ENCODE data around the gene ZNF423. TPM values are rescaled to one million over a fixed set of nuclear protein-coding genes. Genes with fewer than 3 reads are reported as not detected.

ZNF423 gene
- total RNA-seq, 1 donor from 2014 or later, result 0.69 TPM

DNA sequence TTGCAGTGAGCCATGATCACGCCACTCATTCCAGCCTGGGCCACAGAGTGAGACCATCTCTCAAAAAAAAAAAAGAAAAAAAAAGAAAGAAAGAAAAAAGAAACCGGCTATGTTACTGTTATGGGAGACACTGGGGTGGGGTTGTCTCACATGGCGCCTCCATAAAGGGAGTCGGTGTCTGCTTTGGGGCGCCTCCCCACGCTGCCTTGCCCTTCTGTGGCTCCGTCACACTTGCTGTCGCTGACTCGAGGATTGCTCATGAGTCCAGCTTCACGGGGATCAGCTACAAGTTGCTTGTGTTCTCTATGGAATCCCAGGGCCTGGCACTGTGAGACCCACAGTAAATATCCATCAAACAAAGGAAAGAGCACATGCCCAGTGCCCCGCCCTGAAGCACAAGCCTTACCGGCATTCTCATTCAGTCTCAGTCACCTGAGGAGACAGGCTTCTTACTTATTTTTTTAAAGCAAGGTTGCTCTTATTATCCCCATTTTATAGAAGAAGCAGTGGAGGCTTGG, 40.6 kb upstream of the ZNF423 start:
- no peak for DNase-seq (ENCODE audit: low read depth)
- no peak overlapping the region for H3K4me3 ChIP-seq (ENCODE audit: low read depth, low read length)
- TF ChIP-seq, protein P1, sequence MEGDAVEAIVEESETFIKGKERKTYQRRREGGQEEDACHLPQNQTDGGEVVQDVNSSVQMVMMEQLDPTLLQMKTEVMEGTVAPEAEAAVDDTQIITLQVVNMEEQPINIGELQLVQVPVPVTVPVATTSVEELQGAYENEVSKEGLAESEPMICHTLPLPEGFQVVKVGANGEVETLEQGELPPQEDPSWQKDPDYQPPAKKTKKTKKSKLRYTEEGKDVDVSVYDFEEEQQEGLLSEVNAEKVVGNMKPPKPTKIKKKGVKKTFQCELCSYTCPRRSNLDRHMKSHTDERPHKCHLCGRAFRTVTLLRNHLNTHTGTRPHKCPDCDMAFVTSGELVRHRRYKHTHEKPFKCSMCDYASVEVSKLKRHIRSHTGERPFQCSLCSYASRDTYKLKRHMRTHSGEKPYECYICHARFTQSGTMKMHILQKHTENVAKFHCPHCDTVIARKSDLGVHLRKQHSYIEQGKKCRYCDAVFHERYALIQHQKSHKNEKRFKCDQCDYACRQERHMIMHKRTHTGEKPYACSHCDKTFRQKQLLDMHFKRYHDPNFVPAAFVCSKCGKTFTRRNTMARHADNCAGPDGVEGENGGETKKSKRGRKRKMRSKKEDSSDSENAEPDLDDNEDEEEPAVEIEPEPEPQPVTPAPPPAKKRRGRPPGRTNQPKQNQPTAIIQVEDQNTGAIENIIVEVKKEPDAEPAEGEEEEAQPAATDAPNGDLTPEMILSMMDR (conservative IDR thresholded peaks at IDR 0.05; ENCODE audit: low read depth, low read length), result no peak

DNA sequence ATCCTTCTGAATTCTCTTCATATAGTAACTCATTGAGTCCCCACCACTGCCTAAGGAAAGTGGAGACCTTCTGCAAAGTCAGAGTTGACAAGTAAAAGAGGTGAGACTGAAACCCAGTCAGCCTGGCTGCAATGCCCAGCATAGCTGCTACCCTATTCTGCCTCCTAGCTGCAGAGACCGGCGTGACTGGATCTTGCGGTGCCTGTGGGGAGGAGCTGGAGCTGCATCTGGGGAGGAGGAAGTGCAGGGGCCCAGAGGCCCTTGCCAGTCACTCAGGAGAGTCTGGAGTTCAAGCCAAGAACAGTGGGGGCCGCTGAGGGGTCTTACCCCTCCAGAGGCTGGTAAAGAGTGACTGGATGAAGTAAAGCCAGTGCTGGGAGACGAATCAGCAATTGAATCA, 35.0 kb upstream of the ZNF423 start:
- DNase-seq (ENCODE audit: low read depth), result no peak
- TF ChIP-seq, protein P1 (conservative IDR thresholded peaks at IDR 0.05; ENCODE audit: low read depth, low read length), result peak; percentile 11
- H3K4me3 ChIP-seq (ENCODE audit: low read depth, low read length), result no peak overlapping the region

DNA sequence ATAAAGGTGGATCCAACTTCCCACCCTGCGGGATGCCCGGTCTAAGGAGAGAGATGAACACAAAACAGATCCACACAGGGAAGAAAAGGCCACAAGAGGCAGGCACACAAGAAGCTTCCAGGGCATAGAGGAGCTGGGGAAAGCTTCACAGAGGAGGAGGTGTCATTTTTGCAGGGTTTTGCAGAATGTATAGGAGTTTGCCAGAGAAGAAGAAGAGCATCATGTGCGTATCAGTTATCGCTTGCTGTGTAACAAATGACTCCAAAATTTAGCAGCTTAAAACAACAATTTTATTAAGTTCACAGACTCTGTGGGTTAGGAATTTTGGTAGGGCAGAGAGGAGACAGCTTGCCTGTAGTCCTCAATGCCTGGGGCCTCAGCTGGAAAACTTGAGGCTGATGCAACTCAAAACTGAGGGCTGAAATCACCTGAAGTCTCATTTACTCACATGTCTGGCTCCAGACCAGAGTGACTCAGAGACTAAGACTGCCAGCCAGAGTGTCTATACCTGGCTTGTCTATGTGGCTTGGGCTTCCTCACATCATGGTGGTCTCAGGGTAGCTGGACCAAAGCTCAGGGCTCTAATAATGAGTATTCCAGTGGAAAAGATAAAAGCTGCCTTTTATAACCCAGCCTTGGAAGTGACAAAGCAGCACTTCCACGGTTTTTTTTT, 33.9 kb upstream of the ZNF423 start:
- TF ChIP-seq, protein P1 (conservative IDR thresholded peaks at IDR 0.05; ENCODE audit: low read depth, low read length), result no peak
- H3K4me3 ChIP-seq (ENCODE audit: low read depth, low read length), result no peak overlapping the region
- DNase-seq (ENCODE audit: low read depth), result no peak

DNA sequence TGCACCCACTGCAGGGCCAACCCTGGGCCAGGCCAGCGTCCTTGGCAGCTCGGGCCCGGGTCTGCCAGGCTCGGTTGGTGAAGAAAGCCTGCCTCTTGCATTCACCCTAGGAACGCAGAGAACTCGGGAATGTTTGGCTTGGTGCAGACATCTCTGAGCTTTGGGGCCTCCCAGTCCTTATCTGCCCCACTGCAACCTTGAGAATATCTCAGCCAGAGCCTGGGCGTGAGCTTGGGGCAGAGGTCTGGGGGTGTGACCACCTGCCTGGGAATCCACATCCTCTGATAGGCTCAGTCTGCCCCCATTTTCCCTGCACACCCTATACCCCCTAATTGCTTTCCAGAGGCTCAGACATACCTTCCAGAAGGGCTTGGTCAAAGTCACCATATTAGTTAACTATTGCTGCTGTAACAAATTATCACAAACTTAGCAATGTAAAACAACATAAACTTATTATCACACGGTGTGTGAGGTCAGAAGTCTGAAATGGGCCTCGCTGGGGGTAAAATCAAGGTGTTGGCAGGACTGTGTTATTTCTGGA, 30.7 kb upstream of the ZNF423 start:
- TF ChIP-seq, protein P1 (conservative IDR thresholded peaks at IDR 0.05; ENCODE audit: low read depth, low read length), result no peak
- no peak for DNase-seq (ENCODE audit: low read depth)
- no peak overlapping the region for H3K4me3 ChIP-seq (ENCODE audit: low read depth, low read length)

DNA sequence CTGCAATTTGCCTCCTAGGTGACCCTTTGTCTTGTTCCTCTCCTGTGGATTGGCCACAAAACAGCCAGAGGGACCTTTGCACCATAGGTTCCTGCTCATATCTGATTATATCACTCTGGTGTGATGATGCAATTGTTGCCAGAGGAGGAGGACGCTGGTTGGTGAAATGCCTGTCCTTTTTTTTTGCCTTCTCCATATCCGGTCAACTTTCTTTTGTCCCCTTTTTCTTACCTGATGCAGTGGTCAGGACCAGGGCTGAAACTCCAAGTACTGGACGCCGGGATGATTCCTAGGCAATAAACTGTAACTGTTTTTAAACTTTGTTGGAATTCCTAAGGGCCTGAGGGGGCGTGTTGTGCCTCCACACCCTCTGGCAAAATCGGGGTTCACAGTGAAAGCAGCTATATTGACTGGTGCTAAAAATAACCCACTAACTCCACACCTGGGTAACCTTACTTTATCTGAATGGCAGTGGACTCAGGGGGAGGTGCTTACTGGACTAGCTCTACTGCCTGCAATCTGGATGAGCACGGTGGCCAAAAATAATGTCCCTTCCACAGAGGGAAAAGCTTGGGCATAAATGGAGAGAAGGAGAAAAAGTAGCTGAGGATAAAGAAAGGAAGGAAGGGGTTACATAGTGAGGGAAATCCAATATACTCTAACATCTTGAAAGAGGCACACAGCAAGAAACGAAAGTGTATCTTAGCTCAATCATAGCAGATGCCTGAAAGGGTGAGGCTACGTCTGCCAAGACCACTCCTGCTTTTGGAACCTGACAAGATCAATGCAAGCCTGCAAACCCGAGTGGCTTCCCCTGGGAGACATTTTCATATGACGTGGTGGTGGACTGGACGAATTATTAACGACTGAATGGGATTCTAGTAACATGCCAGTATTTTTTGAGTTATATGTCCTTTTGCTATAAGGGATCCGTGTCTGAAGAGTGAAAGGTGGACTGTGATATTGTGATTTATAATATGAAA, 28.4 kb upstream of the ZNF423 start:
- H3K4me3 ChIP-seq (ENCODE audit: low read depth, low read length), result no peak overlapping the region
- DNase-seq (ENCODE audit: low read depth), result no peak
- TF ChIP-seq, protein P1 (conservative IDR thresholded peaks at IDR 0.05; ENCODE audit: low read depth, low read length), result no peak

DNA sequence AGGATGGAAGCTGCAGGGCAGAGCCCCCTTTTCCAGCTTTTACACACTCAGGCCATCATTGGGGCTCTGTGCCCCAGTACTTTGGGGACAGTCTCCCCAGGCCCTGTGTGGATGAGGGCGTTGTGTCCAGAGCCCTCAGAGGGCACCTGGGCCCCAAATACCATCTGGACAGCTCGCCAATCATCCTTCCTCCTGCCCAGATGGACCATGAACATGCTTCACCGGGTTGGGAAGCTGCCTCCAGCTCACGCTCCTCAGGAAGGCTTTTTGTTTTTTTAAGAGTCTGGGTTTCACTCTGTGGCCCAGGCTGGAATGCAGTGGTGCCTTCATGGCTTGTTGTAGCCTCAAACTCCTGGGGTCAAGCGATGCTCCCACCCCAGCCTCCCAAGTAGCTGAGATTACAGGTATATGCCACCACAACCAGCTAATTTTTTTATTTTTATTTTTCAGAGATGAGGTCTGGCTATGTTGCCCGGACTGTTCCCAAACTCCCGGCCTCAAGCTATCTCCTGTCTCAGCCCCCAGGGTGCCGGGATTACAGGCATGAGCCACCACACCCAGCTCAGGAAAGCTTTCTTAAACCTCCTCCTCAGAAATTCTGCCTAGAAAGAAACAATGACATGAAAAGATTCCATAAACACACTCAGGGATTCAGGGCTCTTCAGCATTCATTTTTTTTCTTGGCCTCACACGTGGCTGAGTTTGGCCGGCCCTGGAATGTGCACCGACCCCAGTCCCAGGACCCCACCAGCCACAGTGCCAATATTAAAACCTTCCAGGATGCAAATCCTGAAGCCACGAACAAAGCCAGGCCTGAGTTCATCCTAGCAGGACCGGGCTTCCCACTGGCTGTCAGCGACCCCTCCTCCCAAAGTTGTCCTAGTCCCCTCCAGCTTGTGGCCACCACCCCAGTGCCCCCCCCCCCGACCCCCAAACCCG, 27.4 kb upstream of the ZNF423 start:
- DNase-seq (ENCODE audit: low read depth), result no peak
- H3K4me3 ChIP-seq (ENCODE audit: low read depth, low read length), result no peak overlapping the region
- TF ChIP-seq, protein P1 (conservative IDR thresholded peaks at IDR 0.05; ENCODE audit: low read depth, low read length), result no peak
